ENCODE data around the gene NAB2.
A peak's percentile ranks its signal among the peaks of the same experiment; 100 is the strongest.
"Not testable (repeated sequence)": the region's sequence is repeated elsewhere in the genome, so short reads cannot be mapped to it uniquely, and the experiment has no call there.

Gene NAB2

DNA sequence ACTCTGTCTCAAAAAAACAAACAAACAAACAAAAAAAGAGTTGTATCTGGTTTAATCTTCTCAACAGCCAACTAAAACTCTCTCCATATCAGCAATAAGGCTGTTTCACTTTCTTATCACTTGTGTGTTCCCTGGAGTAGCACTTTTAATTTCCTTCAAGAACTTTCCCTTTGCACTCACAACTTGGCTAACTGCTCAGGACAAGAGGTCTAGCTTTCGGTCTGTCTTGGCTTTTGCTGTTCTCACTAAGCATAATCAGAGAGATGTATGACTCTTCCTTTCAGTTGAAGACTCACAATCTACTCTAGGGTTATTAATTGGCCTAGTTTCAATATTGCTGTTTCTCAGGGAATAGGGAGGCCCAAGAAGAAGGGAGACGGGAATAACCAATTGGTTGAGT, 22.7 kb upstream of the NAB2 start:
- DNase-seq (ENCODE audit: low read depth in 2 of 2), result no peak

DNA sequence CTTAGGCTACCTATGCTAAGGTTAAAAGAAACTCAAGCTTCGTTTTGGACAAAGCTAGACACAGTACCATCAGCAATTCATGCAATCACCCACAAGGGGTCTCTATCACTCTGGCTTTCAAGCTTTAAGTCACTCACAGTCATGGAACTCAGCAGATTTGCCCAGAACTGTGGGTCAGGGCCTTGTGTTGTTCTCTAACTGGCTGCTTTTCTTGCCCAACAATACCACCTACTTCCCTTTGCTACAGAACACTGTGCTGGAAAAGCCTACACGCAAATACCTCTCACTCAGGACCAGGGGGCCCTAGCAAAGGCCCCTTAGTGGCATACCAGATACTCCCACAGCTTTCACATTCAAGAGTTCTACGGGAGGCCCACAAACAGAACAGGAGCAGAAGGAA, 19.4 kb upstream of the NAB2 start:
- DNase-seq (ENCODE audit: low read depth in 2 of 2), result peak in 1 of 2 donors; percentile 48

- no peak for DNase-seq (ENCODE audit: low read depth in 2 of 2)
These were observed 16.3 kb upstream of the NAB2 start for GRCh38 chr12:57072661-57073060.

- not testable (repeated sequence) for DNase-seq (ENCODE audit: low read depth in 2 of 2)
These were observed 15.1 kb upstream of the NAB2 start for GRCh38 chr12:57073566-57074450.

- DNase-seq (ENCODE audit: low read depth in 2 of 2), result peak; percentile 91 to 96
These were observed 10.2 kb upstream of the NAB2 start, which contains the start of gene NEMP1 for GRCh38 chr12:57078519-57079404. NEMP1 (minus strand) TSS chr12:57078791; CDS start chr12:57078745, 46 bp downstream.

DNA sequence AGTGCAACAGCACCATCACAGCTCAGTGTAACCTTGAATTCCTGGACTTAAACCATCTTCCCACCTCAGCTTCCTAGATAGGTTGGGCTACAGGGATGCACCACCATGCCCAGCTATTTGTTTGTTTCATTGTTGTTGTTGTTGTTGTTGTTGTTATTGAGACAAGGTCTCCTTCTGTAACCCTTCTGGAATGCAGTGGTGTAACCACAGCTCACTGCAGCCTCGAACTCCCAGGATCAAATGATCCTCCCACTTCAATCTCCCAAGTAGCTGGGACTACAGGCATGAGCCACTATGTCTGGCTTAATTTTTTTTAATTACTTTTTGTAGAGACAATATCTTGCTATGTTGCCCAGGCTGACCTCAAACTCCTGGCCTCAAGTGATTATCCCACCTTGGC, 9.1 kb upstream of the NAB2 start:
- DNase-seq (ENCODE audit: low read depth in 2 of 2), result no peak

DNA sequence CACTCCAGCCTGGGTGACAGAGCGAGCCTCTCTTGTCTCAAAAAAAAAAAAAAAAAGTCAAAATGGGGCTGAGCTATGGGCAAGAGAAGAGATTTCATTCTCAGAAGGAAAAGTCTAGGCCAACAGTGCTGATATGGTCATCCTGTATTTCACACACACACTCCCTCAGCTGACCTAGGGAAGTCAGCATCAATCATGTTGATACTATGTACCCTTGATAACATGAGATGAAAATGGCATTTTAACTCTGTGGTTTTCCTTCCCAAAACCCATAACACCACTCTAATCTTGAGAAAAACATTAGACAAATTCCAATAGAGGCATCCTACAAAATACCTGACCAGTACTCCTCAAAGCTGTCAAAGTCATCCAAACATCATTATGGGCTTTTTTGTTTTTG, 8.1 kb upstream of the NAB2 start:
- DNase-seq (ENCODE audit: low read depth in 2 of 2), result no peak

DNA sequence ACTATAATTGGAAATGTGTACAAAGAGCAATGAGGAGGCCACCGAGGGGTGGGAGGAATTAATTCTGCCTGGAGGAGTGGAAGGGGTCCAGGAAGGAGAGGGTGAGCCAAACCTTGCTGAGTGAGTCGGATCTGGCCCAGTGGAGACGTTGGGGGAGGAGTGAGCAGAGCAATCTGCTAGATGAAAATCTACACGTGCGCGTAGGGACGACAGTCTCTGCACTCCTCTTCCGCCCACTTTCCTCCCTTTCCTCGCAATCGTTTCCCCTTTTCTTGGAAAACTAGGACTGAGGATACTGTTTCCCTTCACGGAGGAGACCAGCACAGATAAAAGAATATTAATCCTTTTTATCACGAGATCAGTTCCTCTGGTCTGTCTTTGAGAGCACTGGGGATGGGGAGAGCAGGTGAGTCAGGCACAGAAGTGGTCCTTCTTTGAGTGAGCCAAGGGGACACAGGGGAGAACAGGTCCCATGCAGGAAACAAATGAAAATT, 2.9 kb upstream of the NAB2 start:
- peak; percentile 39 for DNase-seq (ENCODE audit: low read depth in 2 of 2)

DNA sequence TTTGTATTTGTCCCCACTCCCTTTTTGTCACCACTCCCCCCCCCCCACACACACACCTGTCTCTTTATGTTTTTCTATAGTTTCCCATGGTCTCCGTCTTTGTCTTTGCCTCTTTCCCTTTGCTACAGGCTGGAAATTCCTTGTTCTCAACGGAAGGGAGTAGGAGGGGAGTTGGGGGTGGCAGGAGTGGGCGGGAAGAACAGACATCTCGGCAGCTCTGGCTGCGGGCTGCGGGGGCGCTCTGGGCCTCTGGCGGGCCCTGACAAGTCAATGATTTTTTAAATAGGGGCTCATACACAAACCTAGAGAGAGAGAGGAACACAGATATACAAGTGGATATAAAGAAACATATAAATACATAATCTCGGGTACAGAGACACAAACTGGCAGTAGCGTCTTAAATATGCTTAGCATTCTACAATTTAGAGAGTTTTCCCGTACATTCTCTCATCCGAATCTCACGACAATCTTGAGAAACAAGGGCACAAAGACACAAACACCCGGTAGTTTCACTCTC, 2.4 kb upstream of the NAB2 start:
- DNase-seq (ENCODE audit: low read depth in 2 of 2), result peak; percentile 62 to 79

GRCh38 chr12:57087010-57087690, 1.8 kb upstream of the NAB2 start:
- peak; percentile 95 to 96 for DNase-seq (ENCODE audit: low read depth in 2 of 2)

DNA sequence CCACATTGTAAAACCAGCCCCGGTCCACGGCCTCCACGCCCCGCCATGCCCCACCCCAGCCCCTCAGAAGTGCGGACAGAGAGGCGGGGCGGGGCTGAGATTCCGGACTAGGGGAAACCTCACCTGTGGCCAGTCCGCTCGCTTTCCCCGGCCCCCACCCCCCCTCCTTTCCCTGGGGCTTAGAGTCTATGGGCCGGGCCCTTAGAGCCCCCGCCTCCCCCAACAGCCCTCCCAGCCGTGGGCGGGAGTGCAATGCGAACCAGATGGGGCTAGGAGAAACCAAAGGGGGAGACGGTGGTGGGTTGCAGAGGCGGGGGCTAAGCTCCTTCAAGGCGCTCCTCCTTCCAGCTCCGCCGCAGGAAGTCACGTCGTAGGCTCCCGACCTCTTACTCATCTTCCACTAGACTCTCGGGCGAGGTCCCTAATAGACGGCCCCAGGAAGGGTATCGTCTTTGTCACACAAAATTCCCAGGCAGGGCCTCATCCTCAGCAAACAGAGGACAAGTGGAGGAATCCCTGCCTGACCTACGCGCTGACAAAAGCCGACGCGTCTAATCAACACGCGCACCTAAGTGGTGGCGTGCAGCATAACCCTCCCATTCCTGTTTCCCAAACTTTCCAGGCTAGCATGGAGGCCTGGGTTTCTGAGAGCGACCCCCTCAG, 1.1 kb upstream of the NAB2 start:
- DNase-seq (ENCODE audit: low read depth in 2 of 2), result peak; percentile 89 to 92

GRCh38 chr12:57089271-57090245, 644 bp downstream of the NAB2 start:
- peak; percentile 47 to 60 for DNase-seq (ENCODE audit: low read depth in 2 of 2)

DNA sequence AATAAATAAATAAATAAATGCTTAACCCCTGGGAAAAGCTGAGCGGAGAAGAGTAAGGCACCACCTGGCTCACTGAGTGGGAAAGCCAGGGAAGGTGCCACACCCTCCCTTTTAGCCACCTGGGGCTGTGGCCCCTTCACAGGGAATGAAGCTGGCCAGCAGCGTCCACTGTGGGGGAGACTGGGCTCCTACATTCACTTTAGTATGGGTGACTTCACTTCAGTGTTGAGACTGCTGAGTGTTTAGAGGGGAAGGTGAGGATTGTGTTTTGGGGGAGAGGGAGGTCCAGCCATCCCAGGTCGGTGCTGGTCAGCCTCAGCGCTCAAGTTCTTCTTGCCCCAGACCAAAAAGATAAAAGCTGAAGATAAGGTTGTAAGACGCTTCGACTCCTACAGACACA, 1.6 kb downstream of the NAB2 start:
- no peak for DNase-seq (ENCODE audit: low read depth in 2 of 2)

DNA sequence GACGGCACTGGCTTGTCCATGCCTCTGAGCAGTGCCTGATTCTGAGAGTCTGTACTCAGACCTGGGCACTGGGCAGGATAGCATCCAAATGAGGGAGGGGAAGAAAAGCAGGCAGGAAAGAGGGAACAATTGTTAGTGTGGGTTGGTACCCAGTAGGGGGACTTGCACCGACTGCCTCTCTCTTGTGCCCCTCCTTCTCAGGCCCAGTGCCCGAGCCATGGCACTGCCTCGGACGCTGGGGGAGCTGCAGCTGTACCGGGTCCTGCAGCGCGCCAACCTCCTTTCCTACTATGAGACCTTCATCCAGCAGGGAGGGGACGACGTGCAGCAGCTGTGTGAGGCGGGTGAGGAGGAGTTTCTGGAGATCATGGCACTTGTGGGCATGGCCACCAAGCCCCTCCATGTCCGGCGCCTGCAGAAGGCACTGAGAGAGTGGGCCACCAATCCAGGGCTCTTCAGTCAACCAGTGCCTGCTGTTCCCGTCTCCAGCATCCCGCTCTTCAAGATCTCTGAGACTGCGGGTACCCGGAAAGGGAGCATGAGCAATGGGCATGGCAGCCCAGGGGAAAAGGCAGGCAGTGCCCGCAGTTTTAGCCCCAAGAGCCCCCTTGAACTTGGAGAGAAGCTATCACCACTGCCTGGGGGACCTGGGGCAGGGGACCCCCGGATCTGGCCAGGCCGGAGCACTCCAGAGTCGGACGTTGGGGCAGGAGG, 2.2 kb downstream of the NAB2 start:
- DNase-seq (ENCODE audit: low read depth in 2 of 2), result no peak

GRCh38 chr12:57091638-57092528, 3.0 kb downstream of the NAB2 start:
- no peak for DNase-seq (ENCODE audit: low read depth in 2 of 2)

GRCh38 chr12:57092529-57092862, 3.6 kb downstream of the NAB2 start:
- no peak for DNase-seq (ENCODE audit: low read depth in 2 of 2)

GRCh38 chr12:57092876-57093414, 4.0 kb downstream of the NAB2 start:
- no peak for DNase-seq (ENCODE audit: low read depth in 2 of 2)

Measured in stimulated activated CD8-positive, alpha-beta memory T cell treated with anti-CD3 and anti-CD28 coated beads, Interleukin-7, amount 100 ng/mL, for 4 hours (primary cell).